Mammary epithelial cell (primary cell): ENCODE measurements around the gene EIF4ENIF1.

Experiments
- CTCF ChIP-seq, 2 donors: IDR thresholded peaks in 1 of 2; conservative IDR thresholded peaks in 1 of 2; 2 replicates each; pipeline ENCODE4 v1.5.1; 2011 to 2012; ENCODE audit warnings: inconsistent platforms in 2 of 2, low read length in 2 of 2, mild to moderate bottlenecking in 2 of 2, control low read depth in 1 of 2, low read depth in 1 of 2; ENCODE audit not compliant: insufficient read depth in 1 of 2; ENCODE audit errors: extremely low read depth in 1 of 2
- EZH2 ChIP-seq: IDR thresholded peaks from 2 replicates; pipeline ENCODE4 v1.6.1; 2012; ENCODE audit warnings: low read length, inconsistent platforms, borderline replicate concordance

- TF ChIP-seq CTCF (conservative IDR thresholded peaks at IDR 0.05 in 1 of 2, IDR thresholded peaks at IDR 0.05 in 1 of 2; ENCODE audit: extremely low read depth in 1 of 2, insufficient read depth in 1 of 2, low read depth in 1 of 2, low read length in 2 of 2) (no peak), EZH2 (no peak)
Measured at GRCh38 chr22:31520051-31520450, 30.4 kb upstream of the EIF4ENIF1 start.
